ENCODE measurements around the gene GPR55. TPM values are rescaled to one million over a fixed set of nuclear protein-coding genes. Genes with fewer than 3 reads are reported as not detected.

The GPR55 gene
- total RNA-seq, 2 donors from 2014 or later = 2.6 to 7.5 TPM

DNA sequence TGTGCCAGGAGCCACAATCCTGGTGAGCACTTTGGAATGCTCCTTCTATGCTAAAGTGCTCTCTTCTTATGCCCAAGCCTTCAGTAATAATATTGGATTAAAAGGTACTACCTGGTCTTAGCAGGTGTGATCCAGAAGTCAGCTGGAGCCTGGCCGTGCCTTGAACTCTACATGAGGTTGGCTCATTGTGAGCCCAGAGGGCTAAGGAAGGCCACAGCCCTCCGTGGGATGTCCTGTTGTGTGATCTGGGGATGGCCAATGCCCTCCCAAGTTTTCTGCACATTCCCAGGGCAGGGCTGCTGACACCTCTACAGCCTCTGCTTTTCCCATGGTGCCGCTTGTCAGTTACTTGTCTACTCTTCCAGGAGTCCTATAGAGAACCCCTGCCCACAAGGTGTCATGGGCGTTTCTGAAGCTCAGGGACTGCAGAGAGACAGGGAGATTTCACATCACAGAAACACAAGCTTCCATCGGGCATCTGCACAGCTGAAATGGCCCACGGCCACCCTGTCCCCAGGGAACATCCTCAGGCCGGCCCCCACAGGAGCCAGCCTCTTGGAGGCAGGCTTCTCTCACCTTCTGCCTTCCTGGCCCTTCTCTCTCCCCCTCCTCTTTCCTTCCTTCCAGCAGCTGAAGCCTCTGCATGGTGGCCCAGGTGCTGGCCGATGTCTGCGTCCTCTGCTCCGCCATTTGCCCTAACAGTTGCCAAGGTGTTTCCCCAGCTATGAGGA lies 27.3 kb upstream of the GPR55 start:
- Histone ChIP-seq H3K4me3 (ENCODE audit: low read length) (no peak overlapping the region), H3K9ac (ENCODE audit: extremely low read depth, low read length, poor library complexity, severe bottlenecking) (no peak overlapping the region), H3K4me1 (ENCODE audit: control insufficient read depth, insufficient read depth, low read length) (no peaks in the 10 kb centered on the region), H3K27ac (ENCODE audit: low read depth, low read length) (no peak overlapping the region), H3K36me3 (ENCODE audit: control insufficient read depth, insufficient read depth, low read length) (no peaks in the 10 kb centered on the region), H3K9me3 (ENCODE audit: control insufficient read depth, low read length) (no peaks in the 10 kb centered on the region), H3K27me3 (ENCODE audit: control insufficient read depth, insufficient read depth, low read length, poor library complexity, severe bottlenecking) (no peaks in the 10 kb centered on the region)
- Mint-ChIP-seq H3K4me1 (peaks cover 11% of the 10 kb centered on the region), H3K27ac (no peak overlapping the region), H3K36me3 (ENCODE audit: low read depth) (no peaks in the 10 kb centered on the region), H3K4me3 (no peak overlapping the region), H3K27me3 (ENCODE audit: insufficient read depth) (peaks cover 6% of the 10 kb centered on the region), H3K9me3 (peaks cover 6% of the 10 kb centered on the region)
- TF ChIP-seq, protein P1, sequence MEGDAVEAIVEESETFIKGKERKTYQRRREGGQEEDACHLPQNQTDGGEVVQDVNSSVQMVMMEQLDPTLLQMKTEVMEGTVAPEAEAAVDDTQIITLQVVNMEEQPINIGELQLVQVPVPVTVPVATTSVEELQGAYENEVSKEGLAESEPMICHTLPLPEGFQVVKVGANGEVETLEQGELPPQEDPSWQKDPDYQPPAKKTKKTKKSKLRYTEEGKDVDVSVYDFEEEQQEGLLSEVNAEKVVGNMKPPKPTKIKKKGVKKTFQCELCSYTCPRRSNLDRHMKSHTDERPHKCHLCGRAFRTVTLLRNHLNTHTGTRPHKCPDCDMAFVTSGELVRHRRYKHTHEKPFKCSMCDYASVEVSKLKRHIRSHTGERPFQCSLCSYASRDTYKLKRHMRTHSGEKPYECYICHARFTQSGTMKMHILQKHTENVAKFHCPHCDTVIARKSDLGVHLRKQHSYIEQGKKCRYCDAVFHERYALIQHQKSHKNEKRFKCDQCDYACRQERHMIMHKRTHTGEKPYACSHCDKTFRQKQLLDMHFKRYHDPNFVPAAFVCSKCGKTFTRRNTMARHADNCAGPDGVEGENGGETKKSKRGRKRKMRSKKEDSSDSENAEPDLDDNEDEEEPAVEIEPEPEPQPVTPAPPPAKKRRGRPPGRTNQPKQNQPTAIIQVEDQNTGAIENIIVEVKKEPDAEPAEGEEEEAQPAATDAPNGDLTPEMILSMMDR (conservative IDR thresholded peaks at IDR 0.05) = no peak
- WGBS, 2 experiments (ENCODE audit: insufficient coverage in 1 of 2, insufficient read length in 1 of 2) = 92 to 96% methylated on average over 6 to 10 of the region's 10 CpGs
- no peak for DNase-seq

DNA sequence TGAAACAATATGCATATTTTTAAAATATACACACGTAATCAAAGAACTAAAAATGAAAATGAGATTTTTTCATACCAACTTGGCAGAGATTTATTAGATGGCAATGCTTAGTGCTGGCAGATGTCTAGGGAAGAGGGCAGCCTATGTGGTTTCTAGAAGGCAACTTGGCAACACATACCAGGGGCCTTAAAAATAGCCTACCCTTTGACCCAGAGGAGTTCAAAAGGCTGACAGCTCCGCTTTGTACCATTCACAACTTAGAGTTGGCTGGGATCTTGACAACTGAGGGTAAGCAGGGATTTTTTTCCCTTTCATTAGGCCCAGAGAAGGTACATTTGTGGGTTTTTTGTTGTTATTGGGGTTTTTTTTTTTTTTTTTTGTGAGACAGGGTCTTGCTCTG lies 26.4 kb upstream of the GPR55 start:
- no peaks in the 10 kb centered on the region for H3K27me3 ChIP-seq (ENCODE audit: control insufficient read depth, insufficient read depth, low read length, poor library complexity, severe bottlenecking)
- 86 to 98% methylated on average over 1 to 2 of the region's 2 CpGs for WGBS, 2 experiments (ENCODE audit: insufficient coverage in 1 of 2, insufficient read length in 1 of 2)
- no peaks in the 10 kb centered on the region for H3K9me3 ChIP-seq (ENCODE audit: control insufficient read depth, low read length)
- no peak overlapping the region for H3K27ac ChIP-seq (ENCODE audit: low read depth, low read length)
- no peaks in the 10 kb centered on the region for H3K27me3 Mint-ChIP-seq (ENCODE audit: insufficient read depth)
- DNase-seq = no peak
- TF ChIP-seq, protein P1 (conservative IDR thresholded peaks at IDR 0.05) = no peak
- H3K4me3 ChIP-seq (ENCODE audit: low read length) = no peak overlapping the region
- H3K9ac ChIP-seq (ENCODE audit: extremely low read depth, low read length, poor library complexity, severe bottlenecking) = no peak overlapping the region
- H3K4me1 ChIP-seq (ENCODE audit: control insufficient read depth, insufficient read depth, low read length) = no peaks in the 10 kb centered on the region
- peaks cover 4% of the 10 kb centered on the region for H3K4me1 Mint-ChIP-seq
- H3K9me3 Mint-ChIP-seq = peaks cover 6% of the 10 kb centered on the region
- no peaks in the 10 kb centered on the region for H3K36me3 Mint-ChIP-seq (ENCODE audit: low read depth)
- H3K27ac Mint-ChIP-seq = no peak overlapping the region
- H3K4me3 Mint-ChIP-seq = no peak overlapping the region
- H3K36me3 ChIP-seq (ENCODE audit: control insufficient read depth, insufficient read depth, low read length) = no peaks in the 10 kb centered on the region

- peaks cover 4% of the 10 kb centered on the region for H3K4me1 Mint-ChIP-seq
- no peak overlapping the region for H3K9ac ChIP-seq (ENCODE audit: extremely low read depth, low read length, poor library complexity, severe bottlenecking)
- TF ChIP-seq, protein P1 (conservative IDR thresholded peaks at IDR 0.05) = no peak
- no peaks in the 10 kb centered on the region for H3K36me3 Mint-ChIP-seq (ENCODE audit: low read depth)
- no peaks in the 10 kb centered on the region for H3K27me3 Mint-ChIP-seq (ENCODE audit: insufficient read depth)
- H3K27me3 ChIP-seq (ENCODE audit: control insufficient read depth, insufficient read depth, low read length, poor library complexity, severe bottlenecking) = no peaks in the 10 kb centered on the region
- no peak overlapping the region for H3K27ac ChIP-seq (ENCODE audit: low read depth, low read length)
- peaks cover 6% of the 10 kb centered on the region for H3K9me3 Mint-ChIP-seq
- no peaks in the 10 kb centered on the region for H3K4me1 ChIP-seq (ENCODE audit: control insufficient read depth, insufficient read depth, low read length)
- no peaks in the 10 kb centered on the region for H3K36me3 ChIP-seq (ENCODE audit: control insufficient read depth, insufficient read depth, low read length)
- 91 to 95% methylated on average over 5 to 10 of the region's 10 CpGs for WGBS, 2 experiments (ENCODE audit: insufficient coverage in 1 of 2, insufficient read length in 1 of 2)
- H3K4me3 Mint-ChIP-seq = no peak overlapping the region
- DNase-seq = no peak
- no peak overlapping the region for H3K27ac Mint-ChIP-seq
- H3K9me3 ChIP-seq (ENCODE audit: control insufficient read depth, low read length) = no peaks in the 10 kb centered on the region
- no peak overlapping the region for H3K4me3 ChIP-seq (ENCODE audit: low read length)
These were observed 25.9 kb upstream of the GPR55 start for GRCh38 chr2:230950874-230951339.

Data from endodermal cell (in vitro differentiated cells).